ENCODE measurements around the gene FABP3. TPM values are rescaled to one million over a fixed set of nuclear protein-coding genes. Genes with fewer than 3 reads are reported as not detected.

Gene FABP3
- total RNA-seq, 4 donors from 2014 or later, result 2.3 to 6.6 (median 5.4) TPM; not detected in 1

- H3K27me3 ChIP-seq, result no peaks in the 10 kb centered on the region
Observed at GRCh38 chr1:31409946-31410858, 37.3 kb upstream of the FABP3 start.

GRCh38 chr1:31408788-31409318 lies 36.0 kb upstream of the FABP3 start:
- no peak for DNase-seq
- Histone ChIP-seq H3K4me1 (peaks cover 5 to 8% of the 10 kb centered on the region in 2 donors), H3K36me3 (no peaks in the 10 kb centered on the region), H3K9me3 (no peaks in the 10 kb centered on the region), H3K4me3 (replicated peaks in 1 of 3) (no peak overlapping the region), H3K27ac (no peak overlapping the region), H3K27me3 (no peaks in the 10 kb centered on the region)
- intact Hi-C loops (cut with DNase I), result no loop called here
- TF ChIP-seq CTCF (IDR thresholded peaks at IDR 0.05) (no peak), POLR2A (IDR thresholded peaks at IDR 0.05) (no peak)
- WGBS, 2 donors, result 85 to 90% methylated on average over 5 of the region's 5 CpGs

More at GRCh38 chr1:31409946-31410858, 37.3 kb upstream of the FABP3 start:
- WGBS, 2 donors, result 72% methylated on average over 6 of the region's 6 CpGs
- Histone ChIP-seq H3K36me3 (no peaks in the 10 kb centered on the region), H3K4me1 (peaks cover 5 to 16% of the 10 kb centered on the region in 2 donors), H3K9me3 (no peaks in the 10 kb centered on the region), H3K27ac (no peak overlapping the region), H3K4me3 (replicated peaks in 1 of 3) (no peak overlapping the region)
- TF ChIP-seq CTCF (IDR thresholded peaks at IDR 0.05), result no peak
- no peak for TF ChIP-seq POLR2A (IDR thresholded peaks at IDR 0.05)
- intact Hi-C loops (cut with DNase I), result no loop called here
- DNase-seq, result no peak

GRCh38 chr1:31407029-31407626 lies 34.3 kb upstream of the FABP3 start:
- no peak for DNase-seq
- no peaks in the 10 kb centered on the region for H3K36me3 ChIP-seq
- H3K4me3 ChIP-seq (replicated peaks in 1 of 3), result no peak overlapping the region
- no peaks in the 10 kb centered on the region for H3K9me3 ChIP-seq
- no peak overlapping the region for H3K27ac ChIP-seq
- H3K4me1 ChIP-seq, result no peaks in the 10 kb centered on the region
- intact Hi-C loops (cut with DNase I), result no loop called here
- no peaks in the 10 kb centered on the region for H3K27me3 ChIP-seq
- TF ChIP-seq CTCF (IDR thresholded peaks at IDR 0.05), result no peak
- TF ChIP-seq POLR2A (IDR thresholded peaks at IDR 0.05), result no peak
- WGBS, 2 donors, result 81 to 90% methylated on average over 18 of the region's 18 CpGs

GRCh38 chr1:31405578-31406245 lies 32.8 kb upstream of the FABP3 start:
- TF ChIP-seq CTCF (IDR thresholded peaks at IDR 0.05) (no peak), POLR2A (IDR thresholded peaks at IDR 0.05) (no peak)
- Histone ChIP-seq H3K27ac (no peak overlapping the region), H3K9me3 (no peaks in the 10 kb centered on the region), H3K4me1 (no peaks in the 10 kb centered on the region), H3K27me3 (no peaks in the 10 kb centered on the region), H3K4me3 (replicated peaks in 1 of 3) (no peak overlapping the region), H3K36me3 (no peaks in the 10 kb centered on the region)
- 88% methylated on average over 4 to 6 of the region's 6 CpGs for WGBS, 2 donors
- intact Hi-C loops (cut with DNase I), result no loop called here
- DNase-seq, result no peak
